Sigmoid colon (tissue), 7 donors: Measurements from ENCODE around the gene ARHGEF38. TPM values are rescaled to one million over a fixed set of nuclear protein-coding genes. Genes with fewer than 3 reads are reported as not detected.

ENCODE experiments used
- DNase-seq: peaks from one replicate; pipeline ENCODE4 v3.0.0-alpha.2; 2019
- H3K27ac ChIP-seq, 4 donors: fragments of 200-600 bp; sonication (generic); one replicate each; pipeline ENCODE4 v1.5.1; 2016 to 2019; ENCODE audit warnings: mild to moderate bottlenecking in 1 of 4
- H3K27me3 ChIP-seq, 3 donors: fragments of 200-600 bp; sonication (generic); one replicate each; pipeline ENCODE4 v1.5.1; 2019; ENCODE audit warnings: mild to moderate bottlenecking in 1 of 3
- H3K36me3 ChIP-seq, 4 donors: fragments of 200-600 bp; sonication (generic); one replicate each; pipeline ENCODE4 v1.5.1; 2016 to 2019
- H3K4me1 ChIP-seq, 4 donors: fragments of 200-600 bp; sonication (generic); one replicate each; pipeline ENCODE4 v1.5.1; 2017 to 2019
- H3K4me3 ChIP-seq, 4 donors: fragments of 200-600 bp; sonication (generic); one replicate each; pipeline ENCODE4 v1.5.1; 2017 to 2019; ENCODE audit warnings: mild to moderate bottlenecking in 2 of 4, moderate library complexity in 1 of 4
- H3K9me3 ChIP-seq, 4 donors: fragments of 200-600 bp in 3 of 4; sonication (generic) in 3 of 4; one replicate each; pipeline versions ENCODE4 v1.5.1 to v1.6.1; 2013 to 2019
- CTCF ChIP-seq, 4 experiments: fragments of 450-650 bp in 3 of 4; fragments of 200-600 bp in 1 of 4; IDR thresholded peaks; one replicate each; pipeline ENCODE4 v1.5.1; 2016 to 2019; ENCODE audit warnings: antibody characterized with exemption in 4 of 4, mild to moderate bottlenecking in 3 of 4, moderate library complexity in 2 of 4
- EP300 ChIP-seq, 4 donors: sonication (generic); formaldehyde crosslinking; IDR thresholded peaks; one replicate each; pipeline ENCODE4 v1.6.1; 2017; ENCODE audit warnings: antibody characterized with exemption in 4 of 4
- POLR2A ChIP-seq, 2 donors: fragments of 450-650 bp; IDR thresholded peaks; one replicate each; pipeline ENCODE4 v1.6.1; 2016; ENCODE audit warnings: antibody characterized with exemption in 2 of 2, mild to moderate bottlenecking in 2 of 2, moderate library complexity in 2 of 2
- POLR2AphosphoS5 ChIP-seq, 4 donors: sonication (generic); formaldehyde crosslinking; IDR thresholded peaks; one replicate each; pipeline ENCODE4 v1.6.1; 2017; ENCODE audit warnings: antibody characterized with exemption in 4 of 4
- whole genome bisulfite sequencing, 2 donors: extraction: QIAGEN DNeasy Blood & Tissue Kit; methylation state at CpG; one replicate each; pipeline ENCODE4 v1.1.7; 2013; 5-methylcytosine and 5-hydroxymethylcytosine counted together
- intact Hi-C: fragments of 100-400 bp; cut with DNase I; formaldehyde crosslinking; loops from one replicate; pipeline ENCODE4 v1.15.1; 2023
- polyA plus RNA-seq, 3 donors: library from polyadenylated mRNA; stranded (reverse); fragments of 200-250 nt; gene quantifications; one replicate each; pipeline ENCODE4 v1.2.3, GENCODE V29; 2013
- total RNA-seq, 4 donors: library from RNA; depleted of rRNA; stranded (reverse); fragments of >200 nt; gene quantifications; one replicate each; pipeline ENCODE4 v1.1.0, GENCODE V29; 2016
- donor health status: healthy with polysubstance abuse.
- donor health status: Bipolar disorder and iron deficiency.
- donor health status: healthy.

The ARHGEF38 gene
- total and polyA plus RNA-seq, 7 donors, result 1.2 to 1.9 (median 1.8) TPM; not detected in 4

DNA sequence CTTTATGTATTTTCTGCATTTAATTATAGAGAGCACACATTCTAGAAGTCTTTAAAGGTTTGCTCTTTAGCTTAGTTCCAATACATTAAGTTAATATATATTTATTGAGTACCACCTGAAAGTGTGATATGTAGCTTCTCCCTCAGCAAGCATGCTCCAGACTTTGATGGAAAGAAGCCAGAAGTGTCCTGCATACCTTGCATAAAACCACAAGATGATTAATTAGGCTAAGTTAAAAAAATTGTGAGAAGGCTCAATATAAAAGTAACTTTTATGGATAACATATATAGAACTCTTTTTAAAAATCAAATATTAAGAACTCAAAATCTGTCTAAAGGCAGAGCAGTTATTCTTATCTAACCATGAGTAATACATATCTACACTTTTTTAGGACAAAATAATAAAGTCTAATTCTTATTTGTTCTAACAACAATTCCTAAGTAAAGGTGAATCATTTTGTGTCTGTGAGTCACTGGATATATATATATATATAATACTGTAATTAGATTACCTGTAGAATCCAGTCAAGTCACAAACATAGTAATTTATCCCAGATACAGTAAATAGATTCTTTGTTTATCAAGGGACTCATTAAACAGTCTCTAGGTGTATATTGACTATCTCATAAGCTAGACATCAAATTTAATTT lies 104.8 kb downstream of the ARHGEF38 start:
- Histone ChIP-seq H3K27ac (no peak overlapping the region), H3K9me3 (no peaks in the 10 kb centered on the region), H3K27me3 (no peaks in the 10 kb centered on the region), H3K4me3 (no peak overlapping the region), H3K36me3 (no peaks in the 10 kb centered on the region), H3K4me1 (peaks cover 0 to 9% (median 3%) of the 10 kb centered on the region in 4 donors)
- DNase-seq, result no peak
- intact Hi-C loops, result no loop called here
- TF ChIP-seq POLR2AphosphoS5 (IDR thresholded peaks at IDR 0.05) (no peak), EP300 (IDR thresholded peaks at IDR 0.05) (no peak), POLR2A (IDR thresholded peaks at IDR 0.05) (no peak), CTCF (IDR thresholded peaks at IDR 0.05) (no peak)

GRCh38 chr4:105659190-105659589 lies 106.8 kb downstream of the ARHGEF38 start:
- no peaks in the 10 kb centered on the region for H3K27me3 ChIP-seq
- DNase-seq, result no peak
- H3K27ac ChIP-seq, result no peak overlapping the region
- no peak overlapping the region for H3K4me3 ChIP-seq
- H3K36me3 ChIP-seq, result no peaks in the 10 kb centered on the region
- WGBS, 2 donors, result 79 to 88% methylated on average over 6 of the region's 6 CpGs
- no peaks in the 10 kb centered on the region for H3K4me1 ChIP-seq
- intact Hi-C loops, result no loop called here
- no peaks in the 10 kb centered on the region for H3K9me3 ChIP-seq
- no peak for TF ChIP-seq POLR2A (IDR thresholded peaks at IDR 0.05)
- no peak for TF ChIP-seq CTCF (IDR thresholded peaks at IDR 0.05)
- TF ChIP-seq EP300 (IDR thresholded peaks at IDR 0.05), result no peak
- no peak for TF ChIP-seq POLR2AphosphoS5 (IDR thresholded peaks at IDR 0.05)

GRCh38 chr4:105661028-105661427 lies 108.6 kb downstream of the ARHGEF38 start:
- TF ChIP-seq CTCF (IDR thresholded peaks at IDR 0.05) (no peak), EP300 (IDR thresholded peaks at IDR 0.05) (no peak), POLR2AphosphoS5 (IDR thresholded peaks at IDR 0.05) (no peak), POLR2A (IDR thresholded peaks at IDR 0.05) (no peak)
- intact Hi-C loops, result loop anchor here (10.0 kb wide), 1 partner anchor 136 kb away; no protein-coding TSS in a partner anchor
- Histone ChIP-seq H3K27me3 (no peaks in the 10 kb centered on the region), H3K27ac (no peak overlapping the region), H3K9me3 (no peaks in the 10 kb centered on the region), H3K36me3 (no peaks in the 10 kb centered on the region), H3K4me1 (no peaks in the 10 kb centered on the region), H3K4me3 (no peak overlapping the region)
- 96 to 99% methylated on average over 3 of the region's 3 CpGs for WGBS, 2 donors
- no peak for DNase-seq

- WGBS, 2 donors, result 96 to 97% methylated on average over 2 of the region's 2 CpGs
- no peak overlapping the region for H3K27ac ChIP-seq
Measured at GRCh38 chr4:105662935-105663675, 110.7 kb downstream of the ARHGEF38 start.

More at GRCh38 chr4:105662935-105663675, 110.7 kb downstream of the ARHGEF38 start:
- no peaks in the 10 kb centered on the region for H3K36me3 ChIP-seq
- H3K4me1 ChIP-seq, result no peaks in the 10 kb centered on the region
- H3K4me3 ChIP-seq, result no peak overlapping the region
- H3K27me3 ChIP-seq, result no peaks in the 10 kb centered on the region
- intact Hi-C loops, result loop anchor here (10.0 kb wide), 1 partner anchor 138 kb away; no protein-coding TSS in a partner anchor
- no peak for DNase-seq
- H3K9me3 ChIP-seq, result no peaks in the 10 kb centered on the region
- TF ChIP-seq CTCF (IDR thresholded peaks at IDR 0.05) (no peak), POLR2A (IDR thresholded peaks at IDR 0.05) (no peak), EP300 (IDR thresholded peaks at IDR 0.05) (no peak), POLR2AphosphoS5 (IDR thresholded peaks at IDR 0.05) (no peak)
